Liver (tissue), 9 donors: Measurements from ENCODE around the gene RFT1. TPM values are rescaled to one million over a fixed set of nuclear protein-coding genes. Genes with fewer than 3 reads are reported as not detected.

ENCODE experiments used
- DNase-seq: peaks from one replicate; pipeline ENCODE4 v3.0.0-alpha.2; 2017; ENCODE audit warnings: low spot score
- H3K27ac ChIP-seq, 2 donors: one replicate each; pipeline ENCODE4 v1.7.0; 2013; ENCODE audit warnings: inconsistent platforms in 2 of 2, low read length in 2 of 2, control low read depth in 1 of 2, low read depth in 1 of 2, mild to moderate bottlenecking in 1 of 2
- H3K27me3 ChIP-seq, 4 donors: one replicate each; pipeline versions ENCODE4 v1.6.1 to v1.7.0; 2013; ENCODE audit warnings: low read length in 3 of 4, inconsistent platforms in 1 of 4, mild to moderate bottlenecking in 1 of 4, moderate library complexity in 1 of 4; ENCODE audit not compliant: control insufficient read depth in 4 of 4, insufficient read depth in 4 of 4
- H3K36me3 ChIP-seq, 4 donors: one replicate each; pipeline versions ENCODE4 v1.6.1 to v1.7.0; 2013; ENCODE audit warnings: low read length in 3 of 4, mild to moderate bottlenecking in 3 of 4, low read depth in 1 of 4, moderate library complexity in 1 of 4; ENCODE audit not compliant: control insufficient read depth in 4 of 4, insufficient read depth in 3 of 4
- H3K4me1 ChIP-seq, 4 donors: one replicate each; pipeline versions ENCODE4 v1.6.1 to v1.7.0; 2013; ENCODE audit warnings: low read length in 3 of 4, mild to moderate bottlenecking in 3 of 4, moderate library complexity in 1 of 4; ENCODE audit not compliant: control insufficient read depth in 4 of 4, insufficient read depth in 4 of 4
- H3K4me3 ChIP-seq, 3 donors: one replicate each; pipeline versions ENCODE4 v1.6.1 to v1.7.0; 2013; ENCODE audit warnings: low read length in 3 of 3, control low read depth in 1 of 3, low read depth in 1 of 3, mild to moderate bottlenecking in 1 of 3
- H3K9ac ChIP-seq, 2 donors: one replicate each; pipeline ENCODE4 v1.7.0; 2013; ENCODE audit warnings: low read length in 2 of 2, mild to moderate bottlenecking in 2 of 2, moderate library complexity in 2 of 2, control low read depth in 1 of 2, low read depth in 1 of 2
- H3K9me3 ChIP-seq, 4 donors: one replicate each; pipeline versions ENCODE4 v1.6.1 to v1.7.0; 2013; ENCODE audit warnings: low read length in 3 of 4; ENCODE audit not compliant: control insufficient read depth in 4 of 4
- ATF3 ChIP-seq: IDR thresholded peaks from 2 replicates; pipeline ENCODE4 v1.6.1; 2016; ENCODE audit warnings: antibody characterized with exemption
- EGR1 ChIP-seq, 2 donors: IDR thresholded peaks; 2 replicates each; pipeline ENCODE4 v1.6.1; 2016 to 2018; ENCODE audit warnings: antibody characterized with exemption in 2 of 2, low read depth in 2 of 2
- FOXA1 ChIP-seq: IDR thresholded peaks from 2 replicates; pipeline ENCODE4 v1.6.1; 2016; ENCODE audit warnings: antibody characterized with exemption
- FOXA2 ChIP-seq: IDR thresholded peaks from 2 replicates; pipeline ENCODE4 v1.6.1; 2016; ENCODE audit warnings: antibody characterized with exemption
- GABPA ChIP-seq, 2 donors: IDR thresholded peaks in 1 of 2; conservative IDR thresholded peaks in 1 of 2; 2 replicates each; pipeline ENCODE4 v1.6.1; 2016; ENCODE audit warnings: antibody characterized with exemption in 2 of 2, mild to moderate bottlenecking in 1 of 2, moderate library complexity in 1 of 2
- HNF4A ChIP-seq, 2 donors: conservative IDR thresholded peaks; 2 replicates each; pipeline ENCODE4 v1.6.1; 2016; ENCODE audit warnings: antibody characterized with exemption in 2 of 2, mild to moderate bottlenecking in 2 of 2
- HNF4G ChIP-seq: IDR thresholded peaks from 2 replicates; pipeline ENCODE4 v1.6.1; 2016; ENCODE audit warnings: antibody characterized with exemption
- NR2F2 ChIP-seq: IDR thresholded peaks from 2 replicates; pipeline ENCODE4 v1.6.1; 2016; ENCODE audit warnings: antibody characterized with exemption
- RAD21 ChIP-seq, 2 donors: IDR thresholded peaks; 2 replicates each; pipeline ENCODE4 v1.6.1; 2016; ENCODE audit warnings: antibody characterized with exemption in 2 of 2, mild to moderate bottlenecking in 2 of 2
- RXRA ChIP-seq, 2 donors: IDR thresholded peaks; 2 replicates each; pipeline ENCODE4 v1.6.1; 2017 to 2018; ENCODE audit warnings: antibody characterized with exemption in 2 of 2, mild to moderate bottlenecking in 1 of 2
- SP1 ChIP-seq: IDR thresholded peaks from 2 replicates; pipeline ENCODE4 v1.6.1; 2018; ENCODE audit warnings: antibody characterized with exemption, mild to moderate bottlenecking
- YY1 ChIP-seq: IDR thresholded peaks from 2 replicates; pipeline ENCODE4 v1.6.1; 2016; ENCODE audit warnings: antibody characterized with exemption, mild to moderate bottlenecking
- WGBS: extraction: QIAGEN DNeasy Blood & Tissue Kit; methylation state at CpG from one replicate; pipeline ENCODE4 v1.1.7; 2013; 5-methylcytosine and 5-hydroxymethylcytosine counted together
- polyA plus RNA-seq, 2 donors: library from polyadenylated mRNA; stranded (reverse) in 1 of 2; unstranded in 1 of 2; fragments of 200-250 nt in 1 of 2; fragments of >200 nt in 1 of 2; fragmentation: Nextera tagmentation in 1 of 2; extraction: Ambion mirVana in 1 of 2; gene quantifications; one replicate each; pipeline versions ENCODE4 v1.2.1 to v1.2.3, GENCODE V29; 2013 to 2015
- total RNA-seq, 2 donors: library from RNA; depleted of rRNA; stranded (reverse); fragments of >200 nt; gene quantifications; one replicate each; pipeline ENCODE4 v1.2.3, GENCODE V29; 2014
- TF ChIP-seq, protein P1 (sequence below): fragments of 150-350 bp; IDR thresholded peaks from 2 replicates; pipeline ENCODE4 v1.5.1; 2017; ENCODE audit warnings: improper control_type of control experiment, low read depth, low read length; ENCODE audit not compliant: missing input control
- TF ChIP-seq, protein P2 (sequence below): IDR thresholded peaks from 2 replicates; pipeline ENCODE4 v1.6.1; 2016; ENCODE audit warnings: antibody characterized with exemption
- TF ChIP-seq, protein P3 (sequence below): IDR thresholded peaks from 2 replicates; pipeline ENCODE4 v1.6.1; 2016; ENCODE audit warnings: antibody characterized with exemption
- donor health status: healthy.
- donor health status: healthy.
- donor health status: healthy.
- donor health status: healthy.
- donor health status: healthy.

RFT1 gene
- total and polyA plus RNA-seq, 4 donors = 8.0 to 12.6 (median 11.8) TPM

- Histone ChIP-seq H3K9ac (no peak overlapping the region), H3K9me3 (no peaks in the 10 kb centered on the region), H3K27ac (no peak overlapping the region), H3K36me3 (no peaks in the 10 kb centered on the region), H3K4me1 (peaks cover 8 to 23% (median 14%) of the 10 kb centered on the region in 4 donors), H3K27me3 (no peaks in the 10 kb centered on the region), H3K4me3 (no peak overlapping the region)
- no peak for DNase-seq
- WGBS = 90% methylated on average over 2 of the region's 2 CpGs
- no peak for TF ChIP-seq RAD21 (IDR thresholded peaks at IDR 0.05)
- no peak for TF ChIP-seq FOXA2
- no peak for TF ChIP-seq HNF4A (conservative IDR thresholded peaks at IDR 0.05)
- TF ChIP-seq RXRA (IDR thresholded peaks at IDR 0.05) = no peak
- TF ChIP-seq, protein P1, sequence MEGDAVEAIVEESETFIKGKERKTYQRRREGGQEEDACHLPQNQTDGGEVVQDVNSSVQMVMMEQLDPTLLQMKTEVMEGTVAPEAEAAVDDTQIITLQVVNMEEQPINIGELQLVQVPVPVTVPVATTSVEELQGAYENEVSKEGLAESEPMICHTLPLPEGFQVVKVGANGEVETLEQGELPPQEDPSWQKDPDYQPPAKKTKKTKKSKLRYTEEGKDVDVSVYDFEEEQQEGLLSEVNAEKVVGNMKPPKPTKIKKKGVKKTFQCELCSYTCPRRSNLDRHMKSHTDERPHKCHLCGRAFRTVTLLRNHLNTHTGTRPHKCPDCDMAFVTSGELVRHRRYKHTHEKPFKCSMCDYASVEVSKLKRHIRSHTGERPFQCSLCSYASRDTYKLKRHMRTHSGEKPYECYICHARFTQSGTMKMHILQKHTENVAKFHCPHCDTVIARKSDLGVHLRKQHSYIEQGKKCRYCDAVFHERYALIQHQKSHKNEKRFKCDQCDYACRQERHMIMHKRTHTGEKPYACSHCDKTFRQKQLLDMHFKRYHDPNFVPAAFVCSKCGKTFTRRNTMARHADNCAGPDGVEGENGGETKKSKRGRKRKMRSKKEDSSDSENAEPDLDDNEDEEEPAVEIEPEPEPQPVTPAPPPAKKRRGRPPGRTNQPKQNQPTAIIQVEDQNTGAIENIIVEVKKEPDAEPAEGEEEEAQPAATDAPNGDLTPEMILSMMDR = no peak
- no peak for TF ChIP-seq FOXA1
- TF ChIP-seq NR2F2 = no peak
- TF ChIP-seq YY1 = no peak
- TF ChIP-seq, protein P2, sequence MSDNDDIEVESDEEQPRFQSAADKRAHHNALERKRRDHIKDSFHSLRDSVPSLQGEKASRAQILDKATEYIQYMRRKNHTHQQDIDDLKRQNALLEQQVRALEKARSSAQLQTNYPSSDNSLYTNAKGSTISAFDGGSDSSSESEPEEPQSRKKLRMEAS = no peak
- TF ChIP-seq ATF3 = no peak
- TF ChIP-seq EGR1 (IDR thresholded peaks at IDR 0.05; ENCODE audit: low read depth in 2 of 2) = no peak
- no peak for TF ChIP-seq GABPA (IDR thresholded peaks at IDR 0.05 in 1 of 2, conservative IDR thresholded peaks at IDR 0.05 in 1 of 2)
- no peak for TF ChIP-seq HNF4G
- no peak for TF ChIP-seq SP1
- TF ChIP-seq, protein P3, sequence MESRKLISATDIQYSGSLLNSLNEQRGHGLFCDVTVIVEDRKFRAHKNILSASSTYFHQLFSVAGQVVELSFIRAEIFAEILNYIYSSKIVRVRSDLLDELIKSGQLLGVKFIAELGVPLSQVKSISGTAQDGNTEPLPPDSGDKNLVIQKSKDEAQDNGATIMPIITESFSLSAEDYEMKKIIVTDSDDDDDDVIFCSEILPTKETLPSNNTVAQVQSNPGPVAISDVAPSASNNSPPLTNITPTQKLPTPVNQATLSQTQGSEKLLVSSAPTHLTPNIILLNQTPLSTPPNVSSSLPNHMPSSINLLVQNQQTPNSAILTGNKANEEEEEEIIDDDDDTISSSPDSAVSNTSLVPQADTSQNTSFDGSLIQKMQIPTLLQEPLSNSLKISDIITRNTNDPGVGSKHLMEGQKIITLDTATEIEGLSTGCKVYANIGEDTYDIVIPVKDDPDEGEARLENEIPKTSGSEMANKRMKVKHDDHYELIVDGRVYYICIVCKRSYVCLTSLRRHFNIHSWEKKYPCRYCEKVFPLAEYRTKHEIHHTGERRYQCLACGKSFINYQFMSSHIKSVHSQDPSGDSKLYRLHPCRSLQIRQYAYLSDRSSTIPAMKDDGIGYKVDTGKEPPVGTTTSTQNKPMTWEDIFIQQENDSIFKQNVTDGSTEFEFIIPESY = no peak
These were observed 17.7 kb upstream of the RFT1 start for GRCh38 chr3:53147903-53148400.

GRCh38 chr3:53147151-53147902, 17.1 kb upstream of the RFT1 start:
- no peak overlapping the region for H3K4me3 ChIP-seq
- H3K27ac ChIP-seq = no peak overlapping the region
- H3K36me3 ChIP-seq = no peaks in the 10 kb centered on the region
- no peaks in the 10 kb centered on the region for H3K9me3 ChIP-seq
- no peaks in the 10 kb centered on the region for H3K27me3 ChIP-seq
- H3K9ac ChIP-seq = no peak overlapping the region
- no peak for DNase-seq
- H3K4me1 ChIP-seq = peaks cover 8 to 23% (median 14%) of the 10 kb centered on the region in 4 donors
- no peak for TF ChIP-seq SP1
- TF ChIP-seq FOXA2 = no peak
- WGBS = 87% methylated on average over 11 of the region's 11 CpGs
